K562 (cell line): ENCODE data around the gene PGA3.
"Not testable (repeated sequence)": the region's sequence is repeated elsewhere in the genome, so short reads cannot be mapped to it uniquely, and the experiment has no call there.

Experiments
- BCOR ChIP-seq: fragments of 450-650 bp; IDR thresholded peaks from 2 replicates; pipeline ENCODE4 v1.6.1; 2016
- EZH2 ChIP-seq: IDR thresholded peaks from 2 replicates; pipeline ENCODE4 v1.6.1; 2012; ENCODE audit warnings: low read depth, mild to moderate bottlenecking, inconsistent platforms, low read length, borderline replicate concordance
- GABPA ChIP-seq: fragments of 200-800 bp; sonication (Bioruptor generic); conservative IDR thresholded peaks from 2 replicates; pipeline ENCODE4 v1.6.1; 2016; ENCODE audit warnings: low read depth, missing genetic modification characterization, missing compliant biosample characterization
- HNRNPH1 ChIP-seq: fragments of 200-400 bp; formaldehyde crosslinking; optimal IDR thresholded peaks from 2 replicates; pipeline ENCODE3; 2017; ENCODE audit warnings: low read depth, mild to moderate bottlenecking, low read length, moderate library complexity
- POLR2A ChIP-seq: fragments of 450-650 bp; conservative IDR thresholded peaks from 2 replicates; pipeline ENCODE4 v1.6.1; 2016
- YY1 ChIP-seq, 3 experiments: IDR thresholded peaks; 2 replicates each; pipeline ENCODE4 v1.6.1; 2011; ENCODE audit warnings: low read length in 2 of 3, mild to moderate bottlenecking in 2 of 3, moderate library complexity in 2 of 3, borderline replicate concordance in 1 of 3, control low read depth in 1 of 3, low read depth in 1 of 3; ENCODE audit not compliant: insufficient read depth in 3 of 3, insufficient replicate concordance in 2 of 3, control insufficient read depth in 1 of 3, insufficient read length in 1 of 3; ENCODE audit errors: extremely low read depth in 1 of 3
- TF ChIP-seq, protein P1 (sequence below): sonication (generic); formaldehyde crosslinking; IDR thresholded peaks from 2 replicates; pipeline ENCODE4 v1.8.1; 2022; ENCODE audit warnings: missing genetic modification reagents
- TF ChIP-seq, protein P2 (sequence below), 3 experiments: IDR thresholded peaks in 2 of 3; conservative IDR thresholded peaks in 1 of 3; 2 replicates each; pipeline ENCODE4 v1.5.1; 2011 to 2012; ENCODE audit warnings: low read length in 3 of 3, mild to moderate bottlenecking in 3 of 3, control low read depth in 2 of 3, improper control_type of control experiment in 1 of 3, inconsistent platforms in 1 of 3, low read depth in 1 of 3, mixed read lengths in 1 of 3, moderate library complexity in 1 of 3; ENCODE audit not compliant: insufficient read depth in 2 of 3
- TF ChIP-seq, protein P3 (sequence below): sonication (generic); formaldehyde crosslinking; IDR thresholded peaks from 2 replicates; pipeline ENCODE4 v1.8.0; 2022; ENCODE audit warnings: missing genetic modification reagents, mild to moderate bottlenecking, borderline replicate concordance
- TF ChIP-seq, protein P4 (sequence below): sonication (generic); formaldehyde crosslinking; IDR thresholded peaks from 2 replicates; pipeline ENCODE4 v1.9.0; 2022; ENCODE audit warnings: mild to moderate bottlenecking, missing genetic modification reagents

DNA sequence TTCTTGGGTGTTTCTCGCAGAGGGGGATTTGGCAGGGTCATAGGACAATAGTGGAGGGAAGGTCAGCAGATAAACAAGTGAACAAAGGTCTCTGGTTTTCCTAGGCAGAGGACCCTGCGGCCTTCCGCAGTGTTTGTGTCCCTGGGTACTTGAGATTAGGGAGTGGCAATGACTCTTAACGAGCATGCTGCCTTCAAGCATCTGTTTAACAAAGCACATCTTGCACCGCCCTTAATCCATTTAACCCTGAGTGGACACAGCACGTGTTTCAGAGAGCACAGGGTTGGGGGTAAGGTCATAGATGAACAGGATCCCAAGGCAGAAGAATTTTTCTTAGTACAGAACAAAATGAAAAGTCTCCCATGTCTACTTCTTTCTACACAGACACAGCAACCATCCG lies 37.5 kb upstream of the PGA3 start:
- not testable (repeated sequence) for TF ChIP-seq HNRNPH1; BCOR; GABPA (tag); EZH2; POLR2A; YY1 (IDR thresholded peaks at IDR 0.05; ENCODE audit: borderline replicate concordance in 1 of 3, control insufficient read depth in 1 of 3, extremely low read depth in 1 of 3, insufficient read depth in 3 of 3, insufficient read length in 1 of 3, insufficient replicate concordance in 2 of 3, low read depth in 1 of 3, low read length in 2 of 3)
- TF ChIP-seq, protein P1, sequence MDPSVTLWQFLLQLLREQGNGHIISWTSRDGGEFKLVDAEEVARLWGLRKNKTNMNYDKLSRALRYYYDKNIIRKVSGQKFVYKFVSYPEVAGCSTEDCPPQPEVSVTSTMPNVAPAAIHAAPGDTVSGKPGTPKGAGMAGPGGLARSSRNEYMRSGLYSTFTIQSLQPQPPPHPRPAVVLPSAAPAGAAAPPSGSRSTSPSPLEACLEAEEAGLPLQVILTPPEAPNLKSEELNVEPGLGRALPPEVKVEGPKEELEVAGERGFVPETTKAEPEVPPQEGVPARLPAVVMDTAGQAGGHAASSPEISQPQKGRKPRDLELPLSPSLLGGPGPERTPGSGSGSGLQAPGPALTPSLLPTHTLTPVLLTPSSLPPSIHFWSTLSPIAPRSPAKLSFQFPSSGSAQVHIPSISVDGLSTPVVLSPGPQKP (CRISPR knock-in tag), result not testable (repeated sequence)
- TF ChIP-seq, protein P2, sequence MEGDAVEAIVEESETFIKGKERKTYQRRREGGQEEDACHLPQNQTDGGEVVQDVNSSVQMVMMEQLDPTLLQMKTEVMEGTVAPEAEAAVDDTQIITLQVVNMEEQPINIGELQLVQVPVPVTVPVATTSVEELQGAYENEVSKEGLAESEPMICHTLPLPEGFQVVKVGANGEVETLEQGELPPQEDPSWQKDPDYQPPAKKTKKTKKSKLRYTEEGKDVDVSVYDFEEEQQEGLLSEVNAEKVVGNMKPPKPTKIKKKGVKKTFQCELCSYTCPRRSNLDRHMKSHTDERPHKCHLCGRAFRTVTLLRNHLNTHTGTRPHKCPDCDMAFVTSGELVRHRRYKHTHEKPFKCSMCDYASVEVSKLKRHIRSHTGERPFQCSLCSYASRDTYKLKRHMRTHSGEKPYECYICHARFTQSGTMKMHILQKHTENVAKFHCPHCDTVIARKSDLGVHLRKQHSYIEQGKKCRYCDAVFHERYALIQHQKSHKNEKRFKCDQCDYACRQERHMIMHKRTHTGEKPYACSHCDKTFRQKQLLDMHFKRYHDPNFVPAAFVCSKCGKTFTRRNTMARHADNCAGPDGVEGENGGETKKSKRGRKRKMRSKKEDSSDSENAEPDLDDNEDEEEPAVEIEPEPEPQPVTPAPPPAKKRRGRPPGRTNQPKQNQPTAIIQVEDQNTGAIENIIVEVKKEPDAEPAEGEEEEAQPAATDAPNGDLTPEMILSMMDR (IDR thresholded peaks at IDR 0.05 in 2 of 3, conservative IDR thresholded peaks at IDR 0.05 in 1 of 3; ENCODE audit: insufficient read depth in 2 of 3, low read depth in 1 of 3, low read length in 3 of 3), result not testable (repeated sequence)
- TF ChIP-seq, protein P3, sequence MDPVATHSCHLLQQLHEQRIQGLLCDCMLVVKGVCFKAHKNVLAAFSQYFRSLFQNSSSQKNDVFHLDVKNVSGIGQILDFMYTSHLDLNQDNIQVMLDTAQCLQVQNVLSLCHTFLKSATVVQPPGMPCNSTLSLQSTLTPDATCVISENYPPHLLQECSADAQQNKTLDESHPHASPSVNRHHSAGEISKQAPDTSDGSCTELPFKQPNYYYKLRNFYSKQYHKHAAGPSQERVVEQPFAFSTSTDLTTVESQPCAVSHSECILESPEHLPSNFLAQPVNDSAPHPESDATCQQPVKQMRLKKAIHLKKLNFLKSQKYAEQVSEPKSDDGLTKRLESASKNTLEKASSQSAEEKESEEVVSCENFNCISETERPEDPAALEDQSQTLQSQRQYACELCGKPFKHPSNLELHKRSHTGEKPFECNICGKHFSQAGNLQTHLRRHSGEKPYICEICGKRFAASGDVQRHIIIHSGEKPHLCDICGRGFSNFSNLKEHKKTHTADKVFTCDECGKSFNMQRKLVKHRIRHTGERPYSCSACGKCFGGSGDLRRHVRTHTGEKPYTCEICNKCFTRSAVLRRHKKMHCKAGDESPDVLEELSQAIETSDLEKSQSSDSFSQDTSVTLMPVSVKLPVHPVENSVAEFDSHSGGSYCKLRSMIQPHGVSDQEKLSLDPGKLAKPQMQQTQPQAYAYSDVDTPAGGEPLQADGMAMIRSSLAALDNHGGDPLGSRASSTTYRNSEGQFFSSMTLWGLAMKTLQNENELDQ, result not testable (repeated sequence)
- TF ChIP-seq, protein P4, sequence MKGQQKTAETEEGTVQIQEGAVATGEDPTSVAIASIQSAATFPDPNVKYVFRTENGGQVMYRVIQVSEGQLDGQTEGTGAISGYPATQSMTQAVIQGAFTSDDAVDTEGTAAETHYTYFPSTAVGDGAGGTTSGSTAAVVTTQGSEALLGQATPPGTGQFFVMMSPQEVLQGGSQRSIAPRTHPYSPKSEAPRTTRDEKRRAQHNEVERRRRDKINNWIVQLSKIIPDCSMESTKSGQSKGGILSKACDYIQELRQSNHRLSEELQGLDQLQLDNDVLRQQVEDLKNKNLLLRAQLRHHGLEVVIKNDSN (CRISPR knock-in tag), result not testable (repeated sequence)
